HepG2 (cell line): ENCODE data around the gene EEFSEC. TPM values are rescaled to one million over a fixed set of nuclear protein-coding genes. Genes with fewer than 3 reads are reported as not detected.

Experiments used
- ATAC-seq: fragments of 200-7000 bp; cut with Tn5 transposase; 3 replicates; pipeline ENCODE4 v1.9.1; 2020; ENCODE audit warnings: mild to moderate bottlenecking, moderate library complexity
- BruUV-seq: library from RNA; stranded (reverse); fragments of 400-500 nt; replicated peaks from 2 replicates; lab custom pipeline; 2021; lab: Mats Ljungman, UMichigan
- CTCF ChIA-PET: fragments of 300-600 bp; formaldehyde crosslinking; extraction: SDS; loops from one replicate; lab custom pipeline; 2021; ENCODE audit warnings: low total read pairs, inconsistent platforms, low intra/inter-chr PET ratio; lab: Yijun Ruan, JAX
- POLR2A ChIA-PET: fragments of 350-600 bp; sonication (Branson Sonifier 250); formaldehyde crosslinking; loops from one replicate; lab custom pipeline; 2020; ENCODE audit warnings: antibody characterized with exemption, inconsistent platforms; lab: Yijun Ruan, JAX
- DNase-seq: peaks from one replicate; pipeline ENCODE4 v3.0.0-alpha.2; 2015; ENCODE audit warnings: low spot score
- FAIRE-seq: peaks from 3 replicates; lab custom pipeline; 2011; peaks lifted over from hg19 to GRCh38; lab: Jason Lieb, UNC
- H2AFZ ChIP-seq: one replicate; pipeline ENCODE4 v1.6.1; 2011; ENCODE audit warnings: low read length, inconsistent platforms
- H3K27ac ChIP-seq: fragments of 300-600 bp; 3 replicates; pipeline ENCODE4 v1.8.0; 2011; ENCODE audit warnings: mixed run types, mild to moderate bottlenecking, mixed read lengths, low read length, inconsistent platforms; ENCODE audit not compliant: insufficient read depth; ENCODE audit errors: extremely low read length
- H3K27me3 ChIP-seq, 2 experiments: fragments of 200-600 bp in 1 of 2; 2 replicates in 1 of 2; 3 replicates in 1 of 2; pipeline versions ENCODE4 v1.6.0 to v1.8.0; 2011; ENCODE audit warnings: low read length in 2 of 2, mild to moderate bottlenecking in 2 of 2, moderate library complexity in 2 of 2, inconsistent platforms in 1 of 2; ENCODE audit not compliant: insufficient read depth in 2 of 2, control insufficient read depth in 1 of 2
- H3K36me3 ChIP-seq, 2 experiments: fragments of 200-600 bp in 1 of 2; replicated peaks in 1 of 2; 2 replicates in 1 of 2; 3 replicates in 1 of 2; pipeline versions ENCODE4 v1.5.1 to v1.8.0; 2011; ENCODE audit warnings: low read length in 2 of 2, inconsistent platforms in 1 of 2; ENCODE audit not compliant: insufficient read depth in 2 of 2, control insufficient read depth in 1 of 2
- H3K4me1 ChIP-seq: 2 replicates; pipeline ENCODE4 v1.5.1; 2012; ENCODE audit warnings: low read length, inconsistent platforms; ENCODE audit not compliant: insufficient read depth
- H3K4me2 ChIP-seq: 2 replicates; pipeline ENCODE4 v1.6.0; 2011; ENCODE audit warnings: low read depth, low read length, inconsistent platforms
- H3K4me3 ChIP-seq, 3 experiments: fragments of 200-600 bp in 1 of 3; sonication (generic), shearing (Covaris generic) in 1 of 3; replicated peaks in 1 of 3; 2 replicates each; pipeline ENCODE4 v1.5.1; 2011 to 2016; ENCODE audit warnings: low read length in 3 of 3, inconsistent platforms in 2 of 3, low read depth in 2 of 3, mild to moderate bottlenecking in 2 of 3, control low read depth in 1 of 3, mixed read lengths in 1 of 3; ENCODE audit not compliant: insufficient read depth in 1 of 3
- H3K79me2 ChIP-seq: one replicate; pipeline ENCODE4 v1.6.1; 2011; ENCODE audit warnings: low read length, inconsistent platforms; ENCODE audit not compliant: insufficient read depth
- H3K9ac ChIP-seq: 2 replicates; pipeline ENCODE4 v1.6.0; 2011; ENCODE audit warnings: mild to moderate bottlenecking, low read depth, low read length, inconsistent platforms; ENCODE audit not compliant: insufficient read depth
- H3K9me3 ChIP-seq: 2 replicates; pipeline ENCODE4 v1.5.1; 2012; ENCODE audit warnings: mild to moderate bottlenecking, low read length
- H4K20me1 ChIP-seq: 2 replicates; pipeline ENCODE4 v1.6.0; 2011; ENCODE audit warnings: inconsistent platforms, mild to moderate bottlenecking, low read length, moderate library complexity; ENCODE audit not compliant: insufficient read depth
- AGO1 ChIP-seq: fragments of 200-400 bp; formaldehyde crosslinking; IDR thresholded peaks from 2 replicates; pipeline ENCODE4 v1.6.1; 2017; ENCODE audit warnings: mild to moderate bottlenecking, low read depth, low read length, moderate library complexity; ENCODE audit not compliant: poor library complexity, severe bottlenecking
- CHD4 ChIP-seq: fragments of 200-600 bp; sonication (generic); IDR thresholded peaks from 2 replicates; pipeline ENCODE4 v1.7.0; 2017; ENCODE audit warnings: mild to moderate bottlenecking, low read length, borderline replicate concordance
- GZF1 ChIP-seq: sonication (generic); formaldehyde crosslinking; IDR thresholded peaks from 2 replicates; pipeline ENCODE4 v1.5.1; 2020; ENCODE audit warnings: mild to moderate bottlenecking, missing genetic modification reagents
- IRX3 ChIP-seq: sonication (generic); formaldehyde crosslinking; IDR thresholded peaks from 2 replicates; pipeline ENCODE4 v1.8.1; 2023; ENCODE audit warnings: mild to moderate bottlenecking, low read depth, missing genetic modification reagents, borderline replicate concordance
- KMT2A ChIP-seq: sonication (generic); formaldehyde crosslinking; IDR thresholded peaks from 2 replicates; pipeline ENCODE4 v1.4.0; 2020; ENCODE audit warnings: missing genetic modification reagents
- MAFK ChIP-seq, 2 experiments: IDR thresholded peaks in 1 of 2; conservative IDR thresholded peaks in 1 of 2; 2 replicates each; pipeline ENCODE4 v1.6.1; 2011; ENCODE audit warnings: improper control_type of control experiment in 2 of 2, low read length in 2 of 2
- NFYC ChIP-seq: IDR thresholded peaks from 2 replicates; pipeline ENCODE4 v1.6.1; 2016; ENCODE audit warnings: missing genetic modification reagents, missing compliant biosample characterization
- NONO ChIP-seq, 2 experiments: fragments of 450-650 bp in 1 of 2; sonication (generic) in 1 of 2; formaldehyde crosslinking in 1 of 2; IDR thresholded peaks in 1 of 2; conservative IDR thresholded peaks in 1 of 2; 2 replicates each; pipeline versions ENCODE4 v1.6.1 to v1.8.0; 2017 to 2022; ENCODE audit warnings: mild to moderate bottlenecking in 1 of 2, missing genetic modification reagents in 1 of 2, moderate library complexity in 1 of 2
- PITX1 ChIP-seq: sonication (generic); formaldehyde crosslinking; IDR thresholded peaks from 2 replicates; pipeline ENCODE4 v1.5.1; 2020; ENCODE audit warnings: mild to moderate bottlenecking, missing genetic modification reagents
- POGZ ChIP-seq: sonication (generic); formaldehyde crosslinking; IDR thresholded peaks from 2 replicates; pipeline ENCODE4 v1.4.0; 2020; ENCODE audit warnings: mild to moderate bottlenecking, missing genetic modification reagents
- SIN3A ChIP-seq: IDR thresholded peaks from 2 replicates; pipeline ENCODE4 v1.6.1; 2011; ENCODE audit warnings: low read depth, mild to moderate bottlenecking, control low read depth, low read length, borderline replicate concordance
- THAP11 ChIP-seq: IDR thresholded peaks from 2 replicates; pipeline ENCODE4 v1.6.1; 2016; ENCODE audit warnings: missing biosample characterization, missing genetic modification reagents
- ZBTB1 ChIP-seq: sonication (generic); formaldehyde crosslinking; IDR thresholded peaks from 2 replicates; pipeline ENCODE4 v1.4.0; 2020; ENCODE audit warnings: missing genetic modification reagents, borderline replicate concordance
- ZBTB38 ChIP-seq: sonication (generic); formaldehyde crosslinking; IDR thresholded peaks from 2 replicates; pipeline ENCODE4 v1.5.1; 2020; ENCODE audit warnings: mild to moderate bottlenecking, missing genetic modification reagents
- ZC3H4 ChIP-seq: sonication (generic); formaldehyde crosslinking; IDR thresholded peaks from 2 replicates; pipeline ENCODE4 v1.4.0; 2020; ENCODE audit warnings: missing genetic modification reagents, borderline replicate concordance
- ZFP82 ChIP-seq: sonication (generic); formaldehyde crosslinking; IDR thresholded peaks from 2 replicates; pipeline ENCODE4 v1.5.1; 2020; ENCODE audit warnings: mild to moderate bottlenecking, missing genetic modification reagents, borderline replicate concordance
- ZNF160 ChIP-seq: sonication (generic); formaldehyde crosslinking; IDR thresholded peaks from 2 replicates; pipeline ENCODE4 v1.8.0; 2022; ENCODE audit warnings: mild to moderate bottlenecking, inconsistent platforms, missing genetic modification reagents
- ZNF331 ChIP-seq: sonication (generic); formaldehyde crosslinking; IDR thresholded peaks from 2 replicates; pipeline ENCODE4 v1.4.0; 2020; ENCODE audit warnings: missing genetic modification reagents
- ZNF350 ChIP-seq: sonication (generic); formaldehyde crosslinking; IDR thresholded peaks from 2 replicates; pipeline ENCODE4 v1.4.0; 2020; ENCODE audit warnings: mild to moderate bottlenecking, low read depth, missing genetic modification reagents, borderline replicate concordance
- ZNF430 ChIP-seq: sonication (generic); formaldehyde crosslinking; IDR thresholded peaks from 2 replicates; pipeline ENCODE4 v1.9.0; 2021; ENCODE audit warnings: mild to moderate bottlenecking, missing genetic modification reagents
- ZNF740 ChIP-seq: sonication (generic); formaldehyde crosslinking; IDR thresholded peaks from 2 replicates; pipeline ENCODE4 v1.4.0; 2020; ENCODE audit warnings: missing genetic modification reagents
- whole genome bisulfite sequencing: methylation state at CpG from one replicate; pipeline ENCODE4 v1.1.6; 2017; ENCODE audit warnings: low lambda C conversion rate; 5-methylcytosine and 5-hydroxymethylcytosine counted together
- in situ Hi-C: cut with HindIII; loops from 2 replicates; pipeline ENCODE4 v1.10.0; 2017; ENCODE audit warnings: low pct_unique_long_range_greater_than_20kb; ENCODE audit not compliant: extremely low pct_ligation_motif_present
- intact Hi-C: fragments of 100-400 bp; cut with micrococcal nuclease; formaldehyde crosslinking; loops from one replicate; pipeline ENCODE4 v1.10.0; 2022; ENCODE audit not compliant: unreplicated experiment
- polyA plus RNA-seq, 8 experiments: library from polyadenylated mRNA; depleted of rRNA in 3 of 8; stranded (reverse) in 7 of 8; unstranded in 1 of 8; fragments of >200 nt; fragmentation: Illumina TruSeq in 4 of 8; extraction: Trizol in 4 of 8; gene quantifications; 2 replicates each; pipeline versions ENCODE4 v1.2.1 to v1.2.3, GENCODE V29; 2011 to 2016; ENCODE audit warnings: low read depth in 4 of 8, missing spikeins in 1 of 8, mixed read lengths in 1 of 8; ENCODE audit not compliant: insufficient read depth in 1 of 8
- total RNA-seq, 5 experiments: library from RNA; depleted of rRNA; stranded (reverse); fragments of >200 nt; fragmentation: Illumina TruSeq; extraction: Trizol; gene quantifications; 2 replicates each; pipeline ENCODE4 v1.2.3, GENCODE V29; 2016; ENCODE audit warnings: low read depth in 1 of 5

EEFSEC gene
- total and polyA plus RNA-seq, 2 of the 13 experiments (the other 11 are each of a cell fraction or from before 2014, with no cell fraction given): 6.4 to 24.2 TPM

GRCh38 chr3:128151758-128152274 lies 1.5 kb upstream of the EEFSEC start (continued):
- no peak for TF ChIP-seq ZNF350 (CRISPR knock-in tag)
- peak; percentile 72; the same call in 1 of the 2 replicates for TF ChIP-seq ZNF430 (CRISPR knock-in tag)
- TF ChIP-seq PITX1 (CRISPR knock-in tag): peak; percentile 45; the same call in 1 of the 2 replicates
- peak; percentile 60; the same call in 1 of the 2 replicates for TF ChIP-seq KMT2A (CRISPR knock-in tag)
- peak; percentile 89 for TF ChIP-seq POGZ (CRISPR knock-in tag)
- peak; percentile 79 for TF ChIP-seq THAP11 (CRISPR knock-in tag)
- TF ChIP-seq ZFP82 (CRISPR knock-in tag): no peak
- peak; percentile 50; the same call in 1 of the 2 replicates for TF ChIP-seq ZBTB1
- 0 out of 2 replicates have a peak, but pooled peaks have one; percentile 19 for TF ChIP-seq SIN3A
- no peak for TF ChIP-seq GZF1 (CRISPR knock-in tag)
- TF ChIP-seq, all 625 proteins: peak for 186

GRCh38 chr3:128152419-128153155 lies 694 bp upstream of the EEFSEC start:
- ATAC-seq (peak; percentile 74), DNase-seq (peak; percentile 87), FAIRE-seq (peak; percentile 63)
- BruUV-seq: TSS peak; percentile 64
- H3K9ac ChIP-seq: peak overlapping the region; percentile 97
- H3K36me3 ChIP-seq: peaks cover 0 to 13% of the 10 kb centered on the region in 2 experiments
- H4K20me1 ChIP-seq: no peaks in the 10 kb centered on the region
- peak overlapping the region; percentile 86 to 95 (median 87); a peak in 5 of 6 replicates for H3K4me3 ChIP-seq
- peaks cover 49% of the 10 kb centered on the region for H3K4me1 ChIP-seq
- POLR2A ChIA-PET: interaction anchor here (0.7 to 5.2 kb wide), 11 partner anchors 13 to 202 kb away, joined by 3 to 104 read pairs (median 5); partner anchors contain the start of gene RUVBL1
- peaks cover 27% of the 10 kb centered on the region for H3K79me2 ChIP-seq
- 50% methylated on average over 26 of the region's 29 CpGs for WGBS
- in situ Hi-C loops: no loop called here
- H3K27ac ChIP-seq: peak overlapping the region; percentile 99
- intact Hi-C loops: loop anchor here (1.0 to 2.0 kb wide), 2 partner anchors 16 to 28 kb away; no protein-coding TSS in a partner anchor
- CTCF ChIA-PET: interaction anchor here (1.7 kb wide), 1 partner anchor 18 kb away, joined by 5 read pairs; no protein-coding TSS in a partner anchor
- no peaks in the 10 kb centered on the region for H3K27me3 ChIP-seq
- peak overlapping the region; percentile 87 for H3K4me2 ChIP-seq
- no peaks in the 10 kb centered on the region for H3K9me3 ChIP-seq
- peak overlapping the region; percentile 85 for H2AFZ ChIP-seq
- 0 out of 2 replicates have a peak, but pooled peaks have one; percentile 17 for TF ChIP-seq ZC3H4
- 0 out of 2 replicates have a peak, but pooled peaks have one; percentile 12 for TF ChIP-seq CHD4
- no peak for TF ChIP-seq POGZ (CRISPR knock-in tag)
- TF ChIP-seq ZNF740 (CRISPR knock-in tag): 0 out of 2 replicates have a peak, but pooled peaks have one; percentile 47
- TF ChIP-seq ZNF160 (CRISPR knock-in tag): no peak
- no peak for TF ChIP-seq ZNF331 (CRISPR knock-in tag)
- TF ChIP-seq AGO1: no peak
- peak; percentile 71 for TF ChIP-seq ZBTB38 (CRISPR knock-in tag)
- no peak for TF ChIP-seq NONO (IDR thresholded peaks at IDR 0.05)
- TF ChIP-seq NONO (CRISPR knock-in tag; conservative IDR thresholded peaks at IDR 0.05): no peak
- peak; percentile 81 for TF ChIP-seq NFYC (CRISPR knock-in tag)
- no peak for TF ChIP-seq IRX3
- TF ChIP-seq MAFK (conservative IDR thresholded peaks at IDR 0.05 in 1 of 2, IDR thresholded peaks at IDR 0.05 in 1 of 2; ENCODE audit: low read length in 2 of 2): 0 out of 4 replicates have a peak, but pooled peaks of 1 of the 2 experiments have one; percentile 2
